Neural cell (in vitro differentiated cells): ENCODE results near the gene GOLGA6B. TPM values are rescaled to one million over a fixed set of nuclear protein-coding genes. Genes with fewer than 3 reads are reported as not detected.
"Not testable (repeated sequence)": the region's sequence is repeated elsewhere in the genome, so short reads cannot be mapped to it uniquely, and the experiment has no call there.

ENCODE experiments used
- H2AFZ ChIP-seq: fragments of 200-600, 300-800 bp; sonication (generic), shearing (Covaris generic); 2 replicates; pipeline ENCODE4 v1.6.0; 2014; ENCODE audit warnings: low read depth, mild to moderate bottlenecking, antibody characterized with exemption, low read length, moderate library complexity
- H3F3A ChIP-seq: fragments of 200-600 bp; shearing (Covaris generic); 2 replicates; pipeline ENCODE4 v1.6.1; 2016; ENCODE audit warnings: mild to moderate bottlenecking, moderate library complexity, mixed read lengths, antibody characterized with exemption, low read length; ENCODE audit not compliant: insufficient read depth, poor library complexity, severe bottlenecking
- H3K27ac ChIP-seq: fragments of 200-600, 300-800 bp; sonication (generic), shearing (Covaris generic); 2 replicates; pipeline ENCODE4 v1.5.1; 2014; ENCODE audit warnings: mild to moderate bottlenecking, low read length, moderate library complexity
- H3K27me3 ChIP-seq: fragments of 300-800, 200-600 bp; sonication (generic), shearing (Covaris generic); 2 replicates; pipeline ENCODE4 v1.6.0; 2014; ENCODE audit warnings: mild to moderate bottlenecking, low read depth, low read length, moderate library complexity; ENCODE audit not compliant: insufficient read depth
- H3K36me3 ChIP-seq: fragments of 300-800, 200-600 bp; sonication (generic), shearing (Covaris generic); 2 replicates; pipeline ENCODE4 v1.5.1; 2014; ENCODE audit warnings: mild to moderate bottlenecking, antibody characterized with exemption, low read length, moderate library complexity; ENCODE audit not compliant: insufficient read depth
- H3K4me2 ChIP-seq: fragments of 300-800, 200-600 bp; sonication (generic), shearing (Covaris generic); 2 replicates; pipeline ENCODE4 v1.6.0; 2014; ENCODE audit warnings: mild to moderate bottlenecking, low read length
- H3K4me3 ChIP-seq: fragments of 300-800, 200-600 bp; sonication (generic), shearing (Covaris generic); 2 replicates; pipeline ENCODE4 v1.5.1; 2014; ENCODE audit warnings: mild to moderate bottlenecking, low read length, moderate library complexity
- H3K79me2 ChIP-seq: fragments of 200-600 bp; shearing (Covaris generic); replicated peaks from 2 replicates; pipeline ENCODE4 v1.6.0; 2014; ENCODE audit warnings: mild to moderate bottlenecking, low read length, moderate library complexity; ENCODE audit not compliant: insufficient read depth
- H3K9ac ChIP-seq: fragments of 300-800, 200-600 bp; sonication (generic), shearing (Covaris generic); 2 replicates; pipeline ENCODE4 v1.6.1; 2016; ENCODE audit warnings: mild to moderate bottlenecking, low read length, mixed read lengths
- H3K9me2 ChIP-seq: fragments of 200-600 bp; shearing (Covaris generic); 2 replicates; pipeline ENCODE4 v1.6.1; 2016; ENCODE audit warnings: mild to moderate bottlenecking, low read length, mixed read lengths; ENCODE audit not compliant: insufficient read depth
- H3K9me3 ChIP-seq: fragments of 200-600, 300-800 bp; sonication (generic), shearing (Covaris generic); 2 replicates; pipeline ENCODE4 v1.6.1; 2016; ENCODE audit warnings: mild to moderate bottlenecking, mixed run types, low read length, moderate library complexity, mixed read lengths
- H4K20me1 ChIP-seq: fragments of 200-600 bp; shearing (Covaris generic); 2 replicates; pipeline ENCODE4 v1.6.1; 2016; ENCODE audit warnings: mild to moderate bottlenecking, mixed run types; ENCODE audit not compliant: insufficient read depth
- CTCF ChIP-seq: fragments of 450-650 bp; IDR thresholded peaks from 2 replicates; pipeline ENCODE4 v1.5.1; 2014; ENCODE audit warnings: antibody characterized with exemption, mild to moderate bottlenecking, moderate library complexity; ENCODE audit not compliant: poor library complexity, severe bottlenecking
- EP300 ChIP-seq: fragments of 450-650 bp; conservative IDR thresholded peaks from 2 replicates; pipeline ENCODE4 v1.6.1; 2014; ENCODE audit warnings: antibody characterized with exemption, mild to moderate bottlenecking, moderate library complexity; ENCODE audit not compliant: poor library complexity, severe bottlenecking
- EZH2 ChIP-seq: fragments of 200-600, 300-800 bp; shearing (Covaris generic), sonication (generic); IDR thresholded peaks from 2 replicates; pipeline ENCODE4 v1.6.1; 2014; ENCODE audit warnings: antibody characterized with exemption, low read length, borderline replicate concordance, mild to moderate bottlenecking; ENCODE audit not compliant: insufficient read depth, poor library complexity, severe bottlenecking
- MXI1 ChIP-seq: fragments of 450-650 bp; conservative IDR thresholded peaks from 2 replicates; pipeline ENCODE4 v1.6.1; 2014; ENCODE audit warnings: antibody characterized with exemption, mild to moderate bottlenecking; ENCODE audit not compliant: poor library complexity, severe bottlenecking
- POLR2AphosphoS5 ChIP-seq: IDR thresholded peaks from 2 replicates; pipeline ENCODE4 v1.6.1; 2012
- RAD21 ChIP-seq: fragments of 450-650 bp; conservative IDR thresholded peaks from 2 replicates; pipeline ENCODE4 v1.6.1; 2014; ENCODE audit warnings: antibody characterized with exemption, mild to moderate bottlenecking, moderate library complexity
- REST ChIP-seq: IDR thresholded peaks from 2 replicates; pipeline ENCODE4 v1.6.1; 2012; ENCODE audit warnings: borderline replicate concordance
- SMC3 ChIP-seq: fragments of 450-650 bp; conservative IDR thresholded peaks from 2 replicates; pipeline ENCODE4 v1.6.1; 2014; ENCODE audit warnings: antibody characterized with exemption, mild to moderate bottlenecking, moderate library complexity; ENCODE audit not compliant: poor library complexity
- TAF1 ChIP-seq: IDR thresholded peaks from 2 replicates; pipeline ENCODE4 v1.6.1; 2012; ENCODE audit warnings: low read depth
- polyA minus RNA-seq: library from RNA; depleted of rRNA, polyadenylated mRNA; stranded (reverse); fragments of >200 nt; gene quantifications from 2 replicates; pipeline ENCODE4 v1.2.3, GENCODE V29; 2014
- polyA plus RNA-seq: library from polyadenylated mRNA; depleted of rRNA; stranded (reverse); fragments of >200 nt; gene quantifications from 2 replicates; pipeline ENCODE4 v1.2.3, GENCODE V29; 2014

GOLGA6B gene
- polyA plus RNA-seq (not detected in 2 replicates), polyA minus RNA-seq (0.58 TPM in 1 of 2 replicates, not detected in the other)

- not testable (repeated sequence) for H3K9ac ChIP-seq, H3K9me3 ChIP-seq, H4K20me1 ChIP-seq, H3K79me2 ChIP-seq, H3K27ac ChIP-seq, H2AFZ ChIP-seq, H3K9me2 ChIP-seq, H3K36me3 ChIP-seq, H3K27me3 ChIP-seq, H3F3A ChIP-seq, H3K4me3 ChIP-seq, H3K4me2 ChIP-seq
Observed at GRCh38 chr15:72654397-72654796, at the start of gene GOLGA6B. Gene GOLGA6B, plus strand, starts transcription at chr15:72654697. Its CDS starts 41 bp downstream, at chr15:72654738.

- no peak overlapping the region for H2AFZ ChIP-seq
Observed at GRCh38 chr15:72604794-72605193, 49.7 kb upstream of the GOLGA6B start.

GRCh38 chr15:72608084-72608483 is 46.4 kb upstream of the GOLGA6B start:
- H3K9ac ChIP-seq: not testable (repeated sequence)

More at GRCh38 chr15:72604794-72605193, 49.7 kb upstream of the GOLGA6B start:
- H3K27ac ChIP-seq: no peak overlapping the region
- no peak overlapping the region for H3K4me2 ChIP-seq
- H3K9ac ChIP-seq: no peak overlapping the region
- no peaks in the 10 kb centered on the region for H3K9me2 ChIP-seq
- no peaks in the 10 kb centered on the region for H3K9me3 ChIP-seq
- no peaks in the 10 kb centered on the region for H3F3A ChIP-seq
- no peaks in the 10 kb centered on the region for H3K27me3 ChIP-seq
- no peaks in the 10 kb centered on the region for H4K20me1 ChIP-seq
- no peak overlapping the region for H3K4me3 ChIP-seq
- TF ChIP-seq MXI1 (no peak), SMC3 (no peak), RAD21 (no peak), TAF1 (no peak), REST (no peak), EP300 (no peak), POLR2AphosphoS5 (no peak), CTCF (no peak), EZH2 (no peak)
- no peaks in the 10 kb centered on the region for H3K79me2 ChIP-seq
- H3K36me3 ChIP-seq: no peaks in the 10 kb centered on the region

More at GRCh38 chr15:72608084-72608483, 46.4 kb upstream of the GOLGA6B start:
- not testable (repeated sequence) for H3K9me2 ChIP-seq, H3F3A ChIP-seq, H4K20me1 ChIP-seq, H3K27ac ChIP-seq, H3K9me3 ChIP-seq, H3K27me3 ChIP-seq, H3K79me2 ChIP-seq, H2AFZ ChIP-seq, H3K4me2 ChIP-seq, H3K36me3 ChIP-seq, H3K4me3 ChIP-seq
